B cell (primary cell): ENCODE measurements around the gene RTTN. TPM values are rescaled to one million over a fixed set of nuclear protein-coding genes. Genes with fewer than 3 reads are reported as not detected.

Source experiments
- ATAC-seq: fragments of 200-7000 bp; cut with Tn5 transposase; one replicate; pipeline ENCODE4 v1.10.0; 2021; ENCODE audit warnings: low read depth, mild to moderate bottlenecking, moderate number of reproducible peaks, moderate library complexity
- CTCF ChIA-PET: fragments of 350-600 bp; sonication (Branson Sonifier 250); formaldehyde crosslinking; loops from one replicate; lab custom pipeline; 2021; ENCODE audit warnings: antibody characterized with exemption, inconsistent platforms; lab: Charles Lee
- POLR2A ChIA-PET: fragments of 350-600 bp; sonication (Branson Sonifier 250); formaldehyde crosslinking; loops from one replicate; lab custom pipeline; 2021; ENCODE audit warnings: antibody characterized with exemption; lab: Charles Lee
- DNase-seq: peaks from one replicate; pipeline ENCODE4 v3.0.0; 2013
- H2AFZ ChIP-seq: 2 replicates; pipeline ENCODE4 v1.6.1; 2012; ENCODE audit warnings: mild to moderate bottlenecking, low read depth, low read length; ENCODE audit not compliant: insufficient read depth, poor library complexity, severe bottlenecking
- H3K27ac ChIP-seq, 2 donors: 1 replicate in 1 of 2; 2 replicates in 1 of 2; pipeline ENCODE4 v1.5.1; 2012 to 2013; ENCODE audit warnings: low read length in 2 of 2, mild to moderate bottlenecking in 2 of 2, moderate library complexity in 1 of 2
- H3K27me3 ChIP-seq, 4 experiments: fragments of 200-600 bp in 1 of 4; sonication (generic) in 1 of 4; replicated peaks in 1 of 4; 1 replicate in 2 of 4; 2 replicates in 2 of 4; pipeline versions ENCODE4 v1.6.1 to v1.7.0; 2013 to 2016; ENCODE audit warnings: low read length in 3 of 4, mild to moderate bottlenecking in 2 of 4, mixed read lengths in 1 of 4, moderate library complexity in 1 of 4; ENCODE audit not compliant: insufficient read depth in 4 of 4, control insufficient read depth in 3 of 4; ENCODE audit errors: control extremely low read depth in 1 of 4
- H3K36me3 ChIP-seq, 2 experiments: replicated peaks in 1 of 2; 1 replicate in 1 of 2; 2 replicates in 1 of 2; pipeline versions ENCODE4 v1.6.1 to v1.7.1; 2013; ENCODE audit warnings: low read length in 1 of 2; ENCODE audit not compliant: insufficient read depth in 2 of 2, control insufficient read depth in 1 of 2; ENCODE audit errors: control extremely low read depth in 1 of 2, extremely low read depth in 1 of 2
- H3K4me1 ChIP-seq, 2 donors: fragments of 200-600 bp in 1 of 2; sonication (generic) in 1 of 2; 1 replicate in 1 of 2; 2 replicates in 1 of 2; pipeline versions ENCODE4 v1.5.1 to v1.6.1; 2013 to 2017; ENCODE audit warnings: low read length in 2 of 2; ENCODE audit not compliant: control insufficient read depth in 2 of 2, insufficient read depth in 2 of 2
- H3K4me2 ChIP-seq: replicated peaks from 2 replicates; pipeline ENCODE3; 2012; ENCODE audit warnings: mild to moderate bottlenecking, low read depth, low read length; ENCODE audit not compliant: poor library complexity, severe bottlenecking
- H3K4me3 ChIP-seq, 5 experiments: fragments of 200-600 bp in 1 of 5; sonication (generic) in 1 of 5; 1 replicate in 3 of 5; 2 replicates in 2 of 5; pipeline versions ENCODE4 v1.5.1 to v1.7.0; 2011 to 2016; ENCODE audit warnings: low read length in 4 of 5, mild to moderate bottlenecking in 4 of 5, low read depth in 2 of 5, control low read depth in 1 of 5, moderate library complexity in 1 of 5; ENCODE audit not compliant: insufficient read depth in 1 of 5; ENCODE audit errors: control extremely low read depth in 1 of 5, extremely low read depth in 1 of 5
- H3K79me2 ChIP-seq: fragments of 200-600 bp; sonication (generic); one replicate; pipeline ENCODE4 v1.6.0; 2016; ENCODE audit warnings: low read length; ENCODE audit not compliant: control insufficient read depth, insufficient read depth
- H3K9ac ChIP-seq: fragments of 200-600 bp; sonication (generic); 2 replicates; pipeline ENCODE4 v1.6.1; 2017; ENCODE audit warnings: mild to moderate bottlenecking, low read length, moderate library complexity
- H3K9me3 ChIP-seq, 3 donors: one replicate each; pipeline versions ENCODE4 v1.6.1 to v1.7.1; 2013; ENCODE audit warnings: low read length in 2 of 3; ENCODE audit not compliant: control insufficient read depth in 2 of 3, insufficient read depth in 1 of 3; ENCODE audit errors: control extremely low read depth in 1 of 3
- H4K20me1 ChIP-seq: 2 replicates; pipeline ENCODE4 v1.6.0; 2012; ENCODE audit warnings: mild to moderate bottlenecking, low read length; ENCODE audit not compliant: insufficient read depth, control insufficient read depth, poor library complexity, severe bottlenecking
- H3K27ac Mint-ChIP-seq: one replicate; pipeline ENCODE4 v1.8.0; 2021; ENCODE audit warnings: mixed read lengths
- H3K27me3 Mint-ChIP-seq: one replicate; pipeline ENCODE4 v1.8.0; 2021; ENCODE audit warnings: mixed read lengths
- H3K4me1 Mint-ChIP-seq: one replicate; pipeline ENCODE4 v1.8.0; 2021; ENCODE audit warnings: mixed read lengths
- H3K4me3 Mint-ChIP-seq: one replicate; pipeline ENCODE4 v1.8.0; 2021; ENCODE audit warnings: mixed read lengths
- H3K9me3 Mint-ChIP-seq: one replicate; pipeline ENCODE4 v1.8.0; 2022; ENCODE audit warnings: mixed read lengths; ENCODE audit not compliant: insufficient read depth
- EZH2 ChIP-seq: IDR thresholded peaks from 2 replicates; pipeline ENCODE4 v1.6.1; 2012; ENCODE audit warnings: borderline replicate concordance, low read depth, mild to moderate bottlenecking, moderate library complexity, low read length; ENCODE audit not compliant: insufficient read depth, poor library complexity, severe bottlenecking
- intact Hi-C: fragments of 100-400 bp; cut with micrococcal nuclease; formaldehyde crosslinking; loops from one replicate; pipeline ENCODE4 v1.10.0; 2022
- polyA plus RNA-seq: library from polyadenylated mRNA; depleted of rRNA; stranded (reverse); fragments of >200 nt; gene quantifications from 2 replicates; pipeline ENCODE4 v1.2.3, GENCODE V29; 2012
- total RNA-seq, 2 donors: library from RNA; stranded (reverse); fragments of 120-200 nt in 1 of 2; gene quantifications; 1 replicate in 1 of 2; 2 replicates in 1 of 2; pipeline versions ENCODE4 v1.2.3 to v1.2.4, GENCODE V29; 2013 to 2022
- TF ChIP-seq, protein P1 (sequence below): fragments of 200-600 bp; IDR thresholded peaks from one replicate; pipeline ENCODE4 v1.8.0; 2022; ENCODE audit warnings: antibody characterized with exemption, mild to moderate bottlenecking

Gene RTTN
- total and polyA plus RNA-seq, 2 donors (not counting 1 experiment from before 2014, with no cell fraction given), result 10.0 to 41.2 TPM

DNA sequence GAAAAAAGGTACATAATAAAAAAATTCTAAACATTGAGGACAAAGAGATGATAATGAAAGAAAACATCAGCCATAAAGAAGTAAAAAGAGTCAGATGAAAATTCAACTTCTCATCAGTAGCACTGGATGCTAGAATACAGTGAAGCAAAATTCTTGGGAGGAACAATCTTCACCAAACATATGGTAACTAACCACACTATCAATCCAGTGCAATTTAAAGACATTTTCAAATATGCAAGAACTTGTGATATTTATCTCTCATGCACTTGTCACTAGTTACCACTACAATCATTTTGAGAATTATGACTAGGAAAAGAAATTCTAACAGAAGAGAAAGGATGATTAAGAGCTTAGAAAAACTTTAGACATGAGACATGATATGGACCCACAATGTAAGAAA lies 127.4 kb downstream of the RTTN start:
- intact Hi-C loops, result no loop called here

DNA sequence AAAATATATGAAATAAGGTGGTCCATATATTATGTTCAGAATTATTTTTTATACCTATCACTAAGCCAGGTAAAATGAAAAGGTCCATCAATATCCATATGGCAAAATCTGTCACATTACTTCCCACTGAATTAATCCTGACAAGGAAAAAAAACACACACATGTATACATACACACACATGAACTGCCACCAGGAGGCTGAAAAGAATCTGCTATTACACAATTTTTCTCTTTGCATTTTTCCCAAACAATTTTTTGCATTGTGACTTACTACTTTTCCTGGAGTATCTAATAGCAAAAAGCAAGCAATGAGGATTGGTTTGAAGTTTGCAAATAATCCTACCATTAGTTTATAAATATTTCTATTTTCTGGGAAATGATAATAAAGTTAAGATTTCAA lies 129.6 kb downstream of the RTTN start:
- H3K4me3 ChIP-seq, result no peak overlapping the region
- no peak overlapping the region for H3K27ac ChIP-seq
- H3K27me3 ChIP-seq, result no peaks in the 10 kb centered on the region
- H3K9me3 ChIP-seq, result no peaks in the 10 kb centered on the region
- peaks cover 0 to 1% of the 10 kb centered on the region in 2 experiments for H3K36me3 ChIP-seq
- POLR2A ChIA-PET, result no interaction called here
- Mint-ChIP-seq H3K4me3 (no peak overlapping the region), H3K4me1 (no peaks in the 10 kb centered on the region), H3K9me3 (no peaks in the 10 kb centered on the region), H3K27ac (no peak overlapping the region), H3K27me3 (no peaks in the 10 kb centered on the region)
- no peaks in the 10 kb centered on the region for H3K4me1 ChIP-seq
- CTCF ChIA-PET, result no interaction called here
- H2AFZ ChIP-seq, result no peak overlapping the region
- H3K79me2 ChIP-seq, result no peaks in the 10 kb centered on the region
- DNase-seq (no peak), ATAC-seq (no peak)
- TF ChIP-seq, protein P1, sequence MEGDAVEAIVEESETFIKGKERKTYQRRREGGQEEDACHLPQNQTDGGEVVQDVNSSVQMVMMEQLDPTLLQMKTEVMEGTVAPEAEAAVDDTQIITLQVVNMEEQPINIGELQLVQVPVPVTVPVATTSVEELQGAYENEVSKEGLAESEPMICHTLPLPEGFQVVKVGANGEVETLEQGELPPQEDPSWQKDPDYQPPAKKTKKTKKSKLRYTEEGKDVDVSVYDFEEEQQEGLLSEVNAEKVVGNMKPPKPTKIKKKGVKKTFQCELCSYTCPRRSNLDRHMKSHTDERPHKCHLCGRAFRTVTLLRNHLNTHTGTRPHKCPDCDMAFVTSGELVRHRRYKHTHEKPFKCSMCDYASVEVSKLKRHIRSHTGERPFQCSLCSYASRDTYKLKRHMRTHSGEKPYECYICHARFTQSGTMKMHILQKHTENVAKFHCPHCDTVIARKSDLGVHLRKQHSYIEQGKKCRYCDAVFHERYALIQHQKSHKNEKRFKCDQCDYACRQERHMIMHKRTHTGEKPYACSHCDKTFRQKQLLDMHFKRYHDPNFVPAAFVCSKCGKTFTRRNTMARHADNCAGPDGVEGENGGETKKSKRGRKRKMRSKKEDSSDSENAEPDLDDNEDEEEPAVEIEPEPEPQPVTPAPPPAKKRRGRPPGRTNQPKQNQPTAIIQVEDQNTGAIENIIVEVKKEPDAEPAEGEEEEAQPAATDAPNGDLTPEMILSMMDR, result no peak
- no peak for TF ChIP-seq EZH2
- H3K4me2 ChIP-seq, result no peak overlapping the region
- H3K9ac ChIP-seq, result no peak overlapping the region
- intact Hi-C loops, result no loop called here
- H4K20me1 ChIP-seq, result no peaks in the 10 kb centered on the region

More for the DNA sequence above, 127.4 kb downstream of the RTTN start:
- ATAC-seq, result no peak
- no peaks in the 10 kb centered on the region for H3K36me3 ChIP-seq
- H3K27ac Mint-ChIP-seq, result no peak overlapping the region
- no peaks in the 10 kb centered on the region for H3K79me2 ChIP-seq
- no peak overlapping the region for H3K4me2 ChIP-seq
- H3K27me3 Mint-ChIP-seq, result no peaks in the 10 kb centered on the region
- H3K27ac ChIP-seq, result no peak overlapping the region
- H4K20me1 ChIP-seq, result no peaks in the 10 kb centered on the region
- no peak overlapping the region for H3K9ac ChIP-seq
- no peak for DNase-seq
- no peaks in the 10 kb centered on the region for H3K9me3 Mint-ChIP-seq
- no peaks in the 10 kb centered on the region for H3K4me1 ChIP-seq
- H3K9me3 ChIP-seq, result no peaks in the 10 kb centered on the region
- no peaks in the 10 kb centered on the region for H3K27me3 ChIP-seq
- ChIA-PET CTCF (no interaction called here), POLR2A (no interaction called here)
- H3K4me3 Mint-ChIP-seq, result no peak overlapping the region
- H3K4me3 ChIP-seq, result no peak overlapping the region
- H3K4me1 Mint-ChIP-seq, result no peaks in the 10 kb centered on the region
- H2AFZ ChIP-seq, result no peak overlapping the region
- no peak for TF ChIP-seq EZH2
- TF ChIP-seq, protein P1, result no peak
